ENCODE results near the gene PORCN.
"Not testable (repeated sequence)": the region's sequence is repeated elsewhere in the genome, so short reads cannot be mapped to it uniquely, and the experiment has no call there.

DNA sequence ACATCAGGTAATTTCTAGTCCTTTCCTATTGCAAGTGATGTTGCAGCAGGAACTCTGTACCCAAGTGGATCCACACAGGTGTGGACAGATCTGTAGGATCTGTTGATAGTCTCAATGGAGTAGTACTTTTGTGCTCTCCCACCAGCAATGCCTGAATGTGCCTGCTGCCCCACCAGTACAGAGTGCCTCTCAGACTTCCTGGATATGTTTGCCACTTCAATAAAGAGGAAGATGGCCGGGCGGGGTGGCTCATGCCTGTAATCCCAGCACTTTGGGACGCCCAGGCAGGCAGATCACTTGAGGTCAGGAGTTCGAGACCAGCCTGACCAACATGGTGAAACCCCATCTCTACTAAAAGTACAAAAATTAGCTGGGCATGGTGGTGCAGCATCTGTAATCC is 10.7 kb downstream of the PORCN start:
- TF ChIP-seq, protein P1, sequence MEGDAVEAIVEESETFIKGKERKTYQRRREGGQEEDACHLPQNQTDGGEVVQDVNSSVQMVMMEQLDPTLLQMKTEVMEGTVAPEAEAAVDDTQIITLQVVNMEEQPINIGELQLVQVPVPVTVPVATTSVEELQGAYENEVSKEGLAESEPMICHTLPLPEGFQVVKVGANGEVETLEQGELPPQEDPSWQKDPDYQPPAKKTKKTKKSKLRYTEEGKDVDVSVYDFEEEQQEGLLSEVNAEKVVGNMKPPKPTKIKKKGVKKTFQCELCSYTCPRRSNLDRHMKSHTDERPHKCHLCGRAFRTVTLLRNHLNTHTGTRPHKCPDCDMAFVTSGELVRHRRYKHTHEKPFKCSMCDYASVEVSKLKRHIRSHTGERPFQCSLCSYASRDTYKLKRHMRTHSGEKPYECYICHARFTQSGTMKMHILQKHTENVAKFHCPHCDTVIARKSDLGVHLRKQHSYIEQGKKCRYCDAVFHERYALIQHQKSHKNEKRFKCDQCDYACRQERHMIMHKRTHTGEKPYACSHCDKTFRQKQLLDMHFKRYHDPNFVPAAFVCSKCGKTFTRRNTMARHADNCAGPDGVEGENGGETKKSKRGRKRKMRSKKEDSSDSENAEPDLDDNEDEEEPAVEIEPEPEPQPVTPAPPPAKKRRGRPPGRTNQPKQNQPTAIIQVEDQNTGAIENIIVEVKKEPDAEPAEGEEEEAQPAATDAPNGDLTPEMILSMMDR (IDR thresholded peaks at IDR 0.05 in 2 of 3, conservative IDR thresholded peaks at IDR 0.05 in 1 of 3; ENCODE audit: insufficient read depth in 2 of 3, low read depth in 1 of 3, low read length in 3 of 3), result not testable (repeated sequence)
- not testable (repeated sequence) for TF ChIP-seq NR2C2 (CRISPR knock-in tag; IDR thresholded peaks at IDR 0.05); NR2C2 (tag; IDR thresholded peaks at IDR 0.05); THRB (CRISPR knock-in tag; conservative IDR thresholded peaks at IDR 0.05); MLLT1 (IDR thresholded peaks at IDR 0.05); SMARCE1 (IDR thresholded peaks at IDR 0.05)
